Sigmoid colon (tissue), 4 donors: ENCODE results near the gene SRD5A1.

Experiments
- CTCF ChIP-seq, 4 experiments: fragments of 450-650 bp in 3 of 4; fragments of 200-600 bp in 1 of 4; IDR thresholded peaks; one replicate each; pipeline ENCODE4 v1.5.1; 2016 to 2019; ENCODE audit warnings: antibody characterized with exemption in 4 of 4, mild to moderate bottlenecking in 3 of 4, moderate library complexity in 2 of 4
- EP300 ChIP-seq, 4 donors: sonication (generic); formaldehyde crosslinking; IDR thresholded peaks; one replicate each; pipeline ENCODE4 v1.6.1; 2017; ENCODE audit warnings: antibody characterized with exemption in 4 of 4
- POLR2A ChIP-seq, 2 donors: fragments of 450-650 bp; IDR thresholded peaks; one replicate each; pipeline ENCODE4 v1.6.1; 2016; ENCODE audit warnings: antibody characterized with exemption in 2 of 2, mild to moderate bottlenecking in 2 of 2, moderate library complexity in 2 of 2
- POLR2AphosphoS5 ChIP-seq, 4 donors: sonication (generic); formaldehyde crosslinking; IDR thresholded peaks; one replicate each; pipeline ENCODE4 v1.6.1; 2017; ENCODE audit warnings: antibody characterized with exemption in 4 of 4

- TF ChIP-seq CTCF (IDR thresholded peaks at IDR 0.05) (no peak), POLR2A (IDR thresholded peaks at IDR 0.05) (no peak), POLR2AphosphoS5 (IDR thresholded peaks at IDR 0.05) (no peak), EP300 (IDR thresholded peaks at IDR 0.05) (no peak)
Measured at GRCh38 chr5:6649186-6649585, 15.9 kb downstream of the SRD5A1 start.
